NB4 (cell line): Measurements from ENCODE around the gene TMEM18.

Experiments
- DNase-seq: peaks from one replicate; pipeline ENCODE4 v3.0.0; 2010; ENCODE audit warnings: low read depth
- H3K4me3 ChIP-seq: one replicate; pipeline ENCODE4 v1.5.1; 2011; ENCODE audit warnings: mild to moderate bottlenecking, low read depth, low read length, moderate library complexity
- MYC ChIP-seq: IDR thresholded peaks from 2 replicates; pipeline ENCODE4 v1.6.1; 2011; ENCODE audit warnings: low read depth, low read length
- POLR2A ChIP-seq: IDR thresholded peaks from 2 replicates; pipeline ENCODE4 v1.6.1; 2011; ENCODE audit warnings: mild to moderate bottlenecking; ENCODE audit not compliant: insufficient read length; ENCODE audit errors: extremely low read depth
- TF ChIP-seq, protein P1 (sequence below): IDR thresholded peaks from 2 replicates; pipeline ENCODE4 v1.6.1; 2011; ENCODE audit warnings: low read depth, low read length
- TF ChIP-seq, protein P2 (sequence below): IDR thresholded peaks from one replicate; pipeline ENCODE4 v1.5.1; 2012; ENCODE audit warnings: low read depth, low read length

Gene TMEM18

DNA sequence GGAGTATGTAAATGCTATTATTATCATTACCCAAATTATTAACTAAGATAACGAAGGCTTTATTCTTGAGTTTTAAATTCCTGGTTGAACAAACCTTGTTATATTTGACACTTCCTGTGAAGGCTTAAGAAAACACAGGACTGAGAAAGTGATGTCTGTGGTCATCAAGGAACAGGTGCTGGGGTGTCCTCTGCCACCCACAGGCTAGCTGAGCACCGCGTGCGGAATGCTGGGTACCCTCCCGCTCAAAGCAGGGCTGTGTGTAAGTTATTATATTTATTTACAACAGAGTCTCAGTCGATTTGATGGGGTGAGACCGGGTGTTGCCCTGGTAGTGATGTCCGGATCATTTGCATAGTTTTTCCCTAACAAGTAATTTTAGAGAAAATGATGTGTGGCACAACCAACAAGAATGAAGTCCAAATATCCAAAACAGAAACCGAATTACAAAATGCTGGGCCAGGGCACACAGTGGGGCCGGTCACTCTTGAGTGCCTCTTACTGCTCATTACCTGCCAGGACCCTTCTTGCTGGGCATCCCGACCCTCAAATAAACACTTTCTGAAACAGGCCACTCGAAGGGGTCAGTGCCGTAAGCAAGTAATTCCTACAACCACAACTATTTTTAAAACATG is 49.2 kb downstream of the TMEM18 start:
- no peak for DNase-seq
- no peak overlapping the region for H3K4me3 ChIP-seq
- no peak for TF ChIP-seq POLR2A
- TF ChIP-seq, protein P1, sequence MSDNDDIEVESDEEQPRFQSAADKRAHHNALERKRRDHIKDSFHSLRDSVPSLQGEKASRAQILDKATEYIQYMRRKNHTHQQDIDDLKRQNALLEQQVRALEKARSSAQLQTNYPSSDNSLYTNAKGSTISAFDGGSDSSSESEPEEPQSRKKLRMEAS = no peak
- TF ChIP-seq, protein P2, sequence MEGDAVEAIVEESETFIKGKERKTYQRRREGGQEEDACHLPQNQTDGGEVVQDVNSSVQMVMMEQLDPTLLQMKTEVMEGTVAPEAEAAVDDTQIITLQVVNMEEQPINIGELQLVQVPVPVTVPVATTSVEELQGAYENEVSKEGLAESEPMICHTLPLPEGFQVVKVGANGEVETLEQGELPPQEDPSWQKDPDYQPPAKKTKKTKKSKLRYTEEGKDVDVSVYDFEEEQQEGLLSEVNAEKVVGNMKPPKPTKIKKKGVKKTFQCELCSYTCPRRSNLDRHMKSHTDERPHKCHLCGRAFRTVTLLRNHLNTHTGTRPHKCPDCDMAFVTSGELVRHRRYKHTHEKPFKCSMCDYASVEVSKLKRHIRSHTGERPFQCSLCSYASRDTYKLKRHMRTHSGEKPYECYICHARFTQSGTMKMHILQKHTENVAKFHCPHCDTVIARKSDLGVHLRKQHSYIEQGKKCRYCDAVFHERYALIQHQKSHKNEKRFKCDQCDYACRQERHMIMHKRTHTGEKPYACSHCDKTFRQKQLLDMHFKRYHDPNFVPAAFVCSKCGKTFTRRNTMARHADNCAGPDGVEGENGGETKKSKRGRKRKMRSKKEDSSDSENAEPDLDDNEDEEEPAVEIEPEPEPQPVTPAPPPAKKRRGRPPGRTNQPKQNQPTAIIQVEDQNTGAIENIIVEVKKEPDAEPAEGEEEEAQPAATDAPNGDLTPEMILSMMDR = no peak
- no peak for TF ChIP-seq MYC

DNA sequence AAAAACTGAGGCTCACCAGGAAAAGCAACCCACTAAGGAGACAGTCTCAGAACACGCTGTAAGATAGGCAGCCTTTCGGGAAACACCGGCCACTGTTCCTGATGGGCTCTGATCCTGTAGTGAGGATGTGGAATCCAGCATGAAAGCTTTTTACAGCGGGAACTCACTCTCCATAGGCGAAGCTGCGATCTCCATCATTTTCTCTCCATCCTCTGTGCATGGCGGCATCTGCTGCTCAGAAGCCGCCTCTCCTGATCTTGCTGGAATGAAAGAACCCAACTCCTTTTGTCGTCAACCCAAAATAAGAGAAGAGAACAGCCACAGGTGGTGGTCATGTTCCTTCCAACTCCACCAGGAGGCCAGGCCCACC is 49.9 kb downstream of the TMEM18 start:
- no peak for DNase-seq
- H3K4me3 ChIP-seq = no peak overlapping the region
- TF ChIP-seq MYC (no peak), POLR2A (no peak)
- TF ChIP-seq, protein P1 = no peak
- TF ChIP-seq, protein P2 = no peak

DNA sequence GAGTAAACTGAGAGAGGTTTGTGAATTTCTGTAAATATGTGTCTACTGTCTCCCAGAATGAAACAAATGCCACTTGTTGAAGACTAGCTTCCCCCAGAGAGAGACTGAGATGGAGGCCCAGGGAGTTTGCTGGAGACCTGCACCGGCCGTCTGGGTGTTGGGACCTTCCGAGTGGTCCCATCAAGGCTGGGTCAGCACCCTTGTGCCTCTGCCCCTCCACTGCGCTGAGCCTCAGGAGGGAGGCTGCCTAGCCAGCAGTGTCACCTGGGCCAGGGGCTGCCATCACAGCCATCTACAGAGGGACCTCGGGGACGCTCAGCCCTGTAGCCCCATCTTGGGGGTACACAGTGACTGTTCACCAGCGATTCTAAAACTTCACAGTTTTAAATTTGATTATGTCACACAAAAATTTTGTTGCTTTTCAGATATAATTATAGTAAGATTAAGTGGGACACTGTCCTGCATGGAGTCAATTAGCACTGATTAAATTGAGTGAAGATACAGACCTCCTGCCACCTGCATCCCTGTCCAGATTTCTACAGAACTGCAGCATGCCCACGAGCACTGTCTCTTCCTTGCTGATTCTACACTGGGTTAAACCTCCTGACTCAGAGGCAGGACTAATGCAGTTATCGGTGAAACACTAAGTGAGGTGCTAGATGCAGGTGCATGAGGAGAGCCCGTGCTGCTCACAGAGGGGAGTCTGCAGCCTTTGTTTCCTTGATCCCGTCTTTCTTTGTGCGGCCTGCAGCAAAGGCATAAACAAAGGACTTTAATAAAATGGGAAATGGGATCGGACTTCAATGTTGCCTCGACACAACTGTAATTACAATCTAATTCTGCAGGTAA is 50.5 kb downstream of the TMEM18 start:
- H3K4me3 ChIP-seq = no peak overlapping the region
- TF ChIP-seq, protein P2 = no peak
- TF ChIP-seq MYC (no peak), POLR2A (no peak)
- TF ChIP-seq, protein P1 = no peak
- no peak for DNase-seq

DNA sequence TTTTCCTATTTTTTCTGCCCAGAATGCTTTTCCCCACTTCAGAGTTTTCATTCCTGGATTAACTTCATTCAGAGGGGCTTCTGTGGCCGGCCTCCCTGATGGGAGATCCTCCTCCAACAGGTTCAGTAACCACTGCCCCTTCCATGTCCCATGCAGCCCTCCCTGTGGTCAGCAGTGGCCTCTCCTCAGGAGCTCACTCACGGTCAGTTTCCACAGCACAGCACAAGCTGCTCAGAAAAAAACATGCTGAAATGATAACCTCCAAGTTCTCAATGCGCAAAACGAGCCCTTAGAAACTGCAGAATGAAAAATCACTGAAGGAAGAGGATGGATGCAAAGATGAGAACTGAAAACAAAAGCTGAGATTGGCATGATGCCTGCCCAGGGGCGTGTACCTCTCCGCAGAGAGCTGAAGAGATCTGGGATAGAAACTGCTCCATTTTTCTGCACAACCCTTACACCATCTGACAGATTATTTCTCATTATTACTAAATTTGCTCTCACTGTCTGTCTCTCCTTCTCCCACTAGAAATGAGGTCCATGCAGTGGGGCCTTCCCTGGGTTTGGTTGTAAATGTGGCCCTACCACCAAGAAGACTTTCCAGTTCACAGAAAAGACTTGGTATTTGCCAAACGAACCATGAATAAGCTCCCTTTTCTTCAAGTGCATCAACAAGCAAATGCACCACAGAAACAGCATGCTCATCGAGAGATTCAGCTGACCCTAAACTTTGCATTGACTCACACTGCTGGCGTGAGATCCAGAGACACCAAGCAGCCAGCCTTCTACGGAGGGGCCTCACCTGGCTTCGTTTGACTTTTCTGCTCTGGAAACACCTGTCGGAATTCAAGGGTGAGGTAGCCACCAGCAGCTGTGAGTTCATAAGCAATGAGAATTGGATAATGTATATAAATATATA is 51.5 kb downstream of the TMEM18 start:
- no peak for DNase-seq
- no peak overlapping the region for H3K4me3 ChIP-seq
- TF ChIP-seq MYC (no peak), POLR2A (no peak)
- TF ChIP-seq, protein P1 = no peak
- TF ChIP-seq, protein P2 = no peak

DNA sequence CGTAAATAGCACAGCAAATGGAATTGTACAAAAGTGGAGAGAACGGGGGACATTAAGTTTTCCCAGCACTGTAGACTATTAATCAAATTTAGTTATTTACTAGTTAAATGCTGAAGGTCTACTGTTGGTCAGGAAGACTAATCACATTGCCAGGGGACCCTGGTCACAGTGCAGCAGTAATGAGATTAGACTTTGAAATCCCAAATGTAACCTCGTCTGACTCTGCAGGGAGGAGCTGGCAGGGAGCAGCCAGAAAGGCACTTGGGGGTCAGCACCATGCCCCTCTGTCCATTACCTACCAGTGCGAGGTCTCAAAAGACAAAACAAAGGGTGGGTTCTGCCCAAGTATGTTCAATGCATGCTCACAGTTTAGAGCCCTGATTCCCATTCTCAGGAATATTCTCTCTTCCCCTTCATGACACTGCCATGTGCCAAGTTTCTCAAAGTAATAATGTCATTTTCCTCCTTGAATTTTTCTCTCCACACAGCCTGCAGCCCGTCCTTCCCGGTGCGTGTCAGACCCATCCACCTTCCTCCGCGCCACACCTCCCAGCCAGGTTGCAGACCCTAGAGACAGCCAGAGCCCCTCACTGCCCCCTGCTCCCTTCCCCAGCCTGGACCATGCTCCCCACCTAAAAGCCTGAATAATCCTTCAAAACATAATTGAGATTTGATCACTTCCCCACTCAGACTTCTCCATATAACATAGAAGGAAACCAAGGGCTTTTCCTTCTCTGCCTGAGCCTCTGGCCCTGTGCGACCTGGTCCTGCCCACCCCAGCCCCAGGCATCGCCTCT is 52.5 kb downstream of the TMEM18 start:
- DNase-seq = no peak
- TF ChIP-seq, protein P2 = no peak
- TF ChIP-seq, protein P1 = no peak
- TF ChIP-seq POLR2A (no peak), MYC (no peak)

More for the DNA sequence above, 52.5 kb downstream of the TMEM18 start:
- H3K4me3 ChIP-seq = no peak overlapping the region
